ENCODE data around the gene HS3ST5.

DNA sequence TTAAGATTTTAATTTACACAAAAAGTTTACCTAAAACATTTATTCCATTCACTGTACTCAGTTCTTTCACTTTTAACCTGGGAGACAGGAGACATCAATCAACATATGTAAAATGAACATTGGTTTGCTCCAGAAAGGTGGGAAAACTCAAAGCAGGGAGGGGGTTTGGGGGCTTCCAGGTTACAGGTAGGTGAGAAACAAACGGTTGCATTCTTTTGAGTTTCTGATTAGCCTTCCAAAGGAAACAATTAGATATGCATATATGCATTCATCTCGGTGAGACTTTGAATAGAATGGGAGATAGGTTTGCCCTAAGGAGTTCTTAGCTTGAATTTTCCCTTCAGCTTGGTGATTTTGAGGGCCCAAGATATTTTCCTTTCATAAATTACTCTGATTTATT is 333.6 kb downstream of the HS3ST5 start:
- TF ChIP-seq EZH2phosphoT487 (IDR thresholded peaks at IDR 0.05; ENCODE audit: low read depth), result no peak
- TF ChIP-seq, protein P1, sequence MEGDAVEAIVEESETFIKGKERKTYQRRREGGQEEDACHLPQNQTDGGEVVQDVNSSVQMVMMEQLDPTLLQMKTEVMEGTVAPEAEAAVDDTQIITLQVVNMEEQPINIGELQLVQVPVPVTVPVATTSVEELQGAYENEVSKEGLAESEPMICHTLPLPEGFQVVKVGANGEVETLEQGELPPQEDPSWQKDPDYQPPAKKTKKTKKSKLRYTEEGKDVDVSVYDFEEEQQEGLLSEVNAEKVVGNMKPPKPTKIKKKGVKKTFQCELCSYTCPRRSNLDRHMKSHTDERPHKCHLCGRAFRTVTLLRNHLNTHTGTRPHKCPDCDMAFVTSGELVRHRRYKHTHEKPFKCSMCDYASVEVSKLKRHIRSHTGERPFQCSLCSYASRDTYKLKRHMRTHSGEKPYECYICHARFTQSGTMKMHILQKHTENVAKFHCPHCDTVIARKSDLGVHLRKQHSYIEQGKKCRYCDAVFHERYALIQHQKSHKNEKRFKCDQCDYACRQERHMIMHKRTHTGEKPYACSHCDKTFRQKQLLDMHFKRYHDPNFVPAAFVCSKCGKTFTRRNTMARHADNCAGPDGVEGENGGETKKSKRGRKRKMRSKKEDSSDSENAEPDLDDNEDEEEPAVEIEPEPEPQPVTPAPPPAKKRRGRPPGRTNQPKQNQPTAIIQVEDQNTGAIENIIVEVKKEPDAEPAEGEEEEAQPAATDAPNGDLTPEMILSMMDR (IDR thresholded peaks at IDR 0.05; ENCODE audit: low read depth, low read length), result no peak

Data from OCI-LY3 (cell line).